H9 (cell line): Measurements from ENCODE around the gene ZKSCAN3. TPM values are rescaled to one million over a fixed set of nuclear protein-coding genes. Genes with fewer than 3 reads are reported as not detected.

Experiments used
- DNase-seq: peaks from one replicate; pipeline ENCODE4 v3.0.0-alpha.2; 2017
- H2AFZ ChIP-seq: one replicate; pipeline ENCODE4 v1.6.1; 2013; ENCODE audit warnings: mild to moderate bottlenecking, low read length, control low read depth, moderate library complexity
- H2AK5ac ChIP-seq: 2 replicates; pipeline ENCODE4 v1.6.1; 2013; ENCODE audit warnings: low read length, control low read depth, mixed read lengths; ENCODE audit not compliant: insufficient read length
- H2BK120ac ChIP-seq: one replicate; pipeline ENCODE4 v1.6.1; 2013; ENCODE audit warnings: low read depth, mild to moderate bottlenecking, low read length, control low read depth, inconsistent platforms; ENCODE audit not compliant: poor library complexity, severe bottlenecking
- H2BK12ac ChIP-seq: 2 replicates; pipeline ENCODE4 v1.6.1; 2013; ENCODE audit warnings: low read length, control low read depth, mixed read lengths, low read depth; ENCODE audit not compliant: insufficient read length
- H2BK15ac ChIP-seq: 2 replicates; pipeline ENCODE4 v1.6.1; 2013; ENCODE audit warnings: low read depth, low read length, control low read depth
- H2BK20ac ChIP-seq: one replicate; pipeline ENCODE4 v1.6.1; 2013; ENCODE audit warnings: low read depth, mild to moderate bottlenecking, low read length, control low read depth, inconsistent platforms; ENCODE audit not compliant: poor library complexity, severe bottlenecking
- H2BK5ac ChIP-seq: 2 replicates; pipeline ENCODE4 v1.6.1; 2013; ENCODE audit warnings: low read length, control low read depth, mixed read lengths; ENCODE audit not compliant: insufficient read length
- H3K14ac ChIP-seq: 2 replicates; pipeline ENCODE4 v1.6.1; 2013; ENCODE audit warnings: low read length, control low read depth; ENCODE audit not compliant: insufficient read depth
- H3K18ac ChIP-seq: 2 replicates; pipeline ENCODE4 v1.6.1; 2013; ENCODE audit warnings: low read depth, mild to moderate bottlenecking, mixed read lengths, low read length, control low read depth; ENCODE audit not compliant: insufficient read length
- H3K23ac ChIP-seq: 2 replicates; pipeline ENCODE4 v1.6.1; 2013; ENCODE audit warnings: low read length, control low read depth, mixed read lengths, low read depth; ENCODE audit not compliant: insufficient read length
- H3K23me2 ChIP-seq: 2 replicates; pipeline ENCODE4 v1.6.1; 2013; ENCODE audit warnings: low read depth, mild to moderate bottlenecking, mixed read lengths, low read length, control low read depth; ENCODE audit not compliant: insufficient read length, poor library complexity, severe bottlenecking
- H3K27ac ChIP-seq: 2 replicates; pipeline ENCODE4 v1.5.1; 2013; ENCODE audit warnings: low read length, control low read depth, mixed read lengths, low read depth; ENCODE audit not compliant: insufficient read length
- H3K27me3 ChIP-seq: 2 replicates; pipeline ENCODE4 v1.6.1; 2013; ENCODE audit warnings: low read length, control low read depth, inconsistent platforms; ENCODE audit not compliant: insufficient read depth
- H3K4ac ChIP-seq: 2 replicates; pipeline ENCODE4 v1.6.1; 2013; ENCODE audit warnings: low read depth, mild to moderate bottlenecking, control low read depth, inconsistent platforms, low read length, moderate library complexity
- H3K4me1 ChIP-seq: 2 replicates; pipeline ENCODE4 v1.6.1; 2013; ENCODE audit warnings: low read length, control low read depth, inconsistent platforms; ENCODE audit not compliant: insufficient read depth
- H3K4me2 ChIP-seq: 2 replicates; pipeline ENCODE4 v1.6.1; 2013; ENCODE audit warnings: low read length, control low read depth, mixed read lengths; ENCODE audit not compliant: insufficient read length, insufficient read depth
- H3K56ac ChIP-seq: 2 replicates; pipeline ENCODE4 v1.6.1; 2013; ENCODE audit warnings: low read depth, mild to moderate bottlenecking, mixed read lengths, low read length, control low read depth; ENCODE audit not compliant: insufficient read length
- H3K79me1 ChIP-seq: 2 replicates; pipeline ENCODE4 v1.6.1; 2013; ENCODE audit warnings: low read depth, mild to moderate bottlenecking, moderate library complexity, low read length, control low read depth, inconsistent platforms; ENCODE audit not compliant: insufficient read depth, poor library complexity, severe bottlenecking
- H3K79me2 ChIP-seq: 2 replicates; pipeline ENCODE4 v1.6.1; 2013; ENCODE audit warnings: low read length, control low read depth, inconsistent platforms; ENCODE audit not compliant: insufficient read depth
- H3K9ac ChIP-seq: 2 replicates; pipeline ENCODE4 v1.6.1; 2013; ENCODE audit warnings: low read length, control low read depth, mixed read lengths; ENCODE audit not compliant: insufficient read length; ENCODE audit errors: extremely low read depth
- H3K9me3 ChIP-seq: one replicate; pipeline ENCODE4 v1.6.1; 2013; ENCODE audit warnings: low read depth, low read length, inconsistent platforms; ENCODE audit not compliant: control insufficient read depth
- H3T11ph ChIP-seq: one replicate; pipeline ENCODE4 v1.6.1; 2013; ENCODE audit warnings: mild to moderate bottlenecking, low read length, control low read depth, inconsistent platforms
- H4K20me1 ChIP-seq: one replicate; pipeline ENCODE4 v1.6.1; 2013; ENCODE audit not compliant: control insufficient read depth, insufficient read length, insufficient read depth
- H4K5ac ChIP-seq: 2 replicates; pipeline ENCODE4 v1.6.1; 2013; ENCODE audit warnings: low read depth, mild to moderate bottlenecking, mixed read lengths, low read length, control low read depth; ENCODE audit not compliant: insufficient read length
- H4K8ac ChIP-seq: replicated peaks from 2 replicates; pipeline ENCODE4 v1.6.1; 2013; ENCODE audit warnings: low read length, control low read depth, mixed read lengths, low read depth; ENCODE audit not compliant: insufficient read length
- H4K91ac ChIP-seq: 2 replicates; pipeline ENCODE4 v1.6.1; 2013; ENCODE audit warnings: low read depth, mild to moderate bottlenecking, moderate library complexity, mixed read lengths, low read length, control low read depth; ENCODE audit not compliant: insufficient read length
- H3K27ac Mint-ChIP-seq, 3 experiments: 2 replicates in 2 of 3; 3 replicates in 1 of 3; pipeline ENCODE4 v1.8.0; 2020 to 2021; ENCODE audit warnings: mixed read lengths in 3 of 3, mild to moderate bottlenecking in 1 of 3, moderate library complexity in 1 of 3
- H3K27me3 Mint-ChIP-seq: 2 replicates; pipeline ENCODE4 v1.8.0; 2021; ENCODE audit warnings: low read depth, mild to moderate bottlenecking, moderate library complexity, mixed read lengths
- H3K36me3 Mint-ChIP-seq, 3 experiments: 2 replicates in 2 of 3; 3 replicates in 1 of 3; pipeline ENCODE4 v1.8.0; 2020 to 2021; ENCODE audit warnings: low read depth in 3 of 3, mixed read lengths in 3 of 3; ENCODE audit not compliant: insufficient read depth in 1 of 3
- H3K4me1 Mint-ChIP-seq, 2 experiments: 2 replicates each; pipeline ENCODE4 v1.8.0; 2020; ENCODE audit warnings: mixed read lengths in 2 of 2
- H3K4me3 Mint-ChIP-seq, 2 experiments: 2 replicates in 1 of 2; 3 replicates in 1 of 2; pipeline ENCODE4 v1.8.0; 2020 to 2021; ENCODE audit warnings: mild to moderate bottlenecking in 2 of 2, mixed read lengths in 2 of 2, moderate library complexity in 1 of 2
- H3K9me3 Mint-ChIP-seq, 2 experiments: 2 replicates in 1 of 2; 3 replicates in 1 of 2; pipeline ENCODE4 v1.8.0; 2020; ENCODE audit warnings: mild to moderate bottlenecking in 2 of 2, mixed read lengths in 2 of 2, moderate library complexity in 1 of 2
- CTCF ChIP-seq: fragments of 200-600 bp; sonication (generic); conservative IDR thresholded peaks from 3 replicates; pipeline ENCODE4 v1.8.0; 2021; ENCODE audit warnings: antibody characterized with exemption, mild to moderate bottlenecking
- WGBS: extraction: QIAGEN DNeasy Blood & Tissue Kit; methylation state at CpG from one replicate; pipeline ENCODE4 v1.1.7; 2013; ENCODE audit warnings: missing lambda C conversion rate, low lambda C conversion rate, mixed read lengths; ENCODE audit not compliant: insufficient read length; ENCODE audit errors: extremely low coverage; 5-methylcytosine and 5-hydroxymethylcytosine counted together
- total RNA-seq: library from RNA; stranded (reverse); gene quantifications from 2 replicates; pipeline ENCODE4 v1.2.1, GENCODE V29; 2021

ZKSCAN3 gene
- total RNA-seq, 1 experiment from 2014 or later = 8.7 TPM

GRCh38 chr6:28370440-28370839 is 20.7 kb downstream of the ZKSCAN3 start:
- no peak for DNase-seq
- no CpG with 5 or more reads among the region's 2 CpGs for WGBS
- H3K79me1 ChIP-seq = no peaks in the 10 kb centered on the region
- H2BK15ac ChIP-seq = no peak overlapping the region
- H3K9ac ChIP-seq = no peak overlapping the region
- H3K4me1 Mint-ChIP-seq = no peaks in the 10 kb centered on the region
- H3K4me1 ChIP-seq = no peaks in the 10 kb centered on the region
- H4K91ac ChIP-seq = no peak overlapping the region
- no peaks in the 10 kb centered on the region for H3K79me2 ChIP-seq
- no peak overlapping the region for H3K27ac ChIP-seq
- no peak overlapping the region for H2BK20ac ChIP-seq
- H3K23me2 ChIP-seq = no peaks in the 10 kb centered on the region
- no peaks in the 10 kb centered on the region for H3K9me3 ChIP-seq
- no peak overlapping the region for H3K4ac ChIP-seq
- H3K23ac ChIP-seq = no peak overlapping the region
- H3K27ac Mint-ChIP-seq = no peak overlapping the region; a peak in 1 of 7 replicates
- H3K18ac ChIP-seq = no peak overlapping the region
- H2AFZ ChIP-seq = no peak overlapping the region
- H3K4me2 ChIP-seq = no peak overlapping the region
- H3K4me3 Mint-ChIP-seq = no peak overlapping the region
- no peak overlapping the region for H3K56ac ChIP-seq
- no peak overlapping the region for H3T11ph ChIP-seq
- no peaks in the 10 kb centered on the region for H3K27me3 ChIP-seq
- H3K9me3 Mint-ChIP-seq = no peaks in the 10 kb centered on the region
- no peaks in the 10 kb centered on the region for H4K20me1 ChIP-seq
- no peak overlapping the region for H2BK12ac ChIP-seq
- TF ChIP-seq CTCF = no peak
- H3K14ac ChIP-seq = no peak overlapping the region
- no peak overlapping the region for H2AK5ac ChIP-seq
- no peaks in the 10 kb centered on the region for H3K27me3 Mint-ChIP-seq
- H3K36me3 Mint-ChIP-seq = peaks cover 7 to 20% (median 13%) of the 10 kb centered on the region in 3 experiments; a peak in 6 of 7 replicates
- H2BK5ac ChIP-seq = no peak overlapping the region
- no peak overlapping the region for H4K8ac ChIP-seq
- H2BK120ac ChIP-seq = no peak overlapping the region
- H4K5ac ChIP-seq = no peak overlapping the region
